OCI-LY7 (cell line): ENCODE results near the gene DAZAP1. TPM values are rescaled to one million over a fixed set of nuclear protein-coding genes. Genes with fewer than 3 reads are reported as not detected.

ENCODE experiments used
- BruUV-seq: library from RNA; stranded (reverse); fragments of 400-500 nt; replicated peaks from 2 replicates; lab custom pipeline; 2021; lab: Mats Ljungman, UMichigan
- CTCF ChIA-PET: fragments of 300-600 bp; sonication (Branson Sonifier 250); formaldehyde crosslinking; loops from one replicate; lab custom pipeline; 2022; ENCODE audit warnings: antibody characterized with exemption; ENCODE audit not compliant: unreplicated experiment; lab: Charles Lee
- POLR2A ChIA-PET: fragments of 300-600 bp; sonication (Branson Sonifier 250); formaldehyde crosslinking; loops from one replicate; lab custom pipeline; 2022; ENCODE audit warnings: antibody characterized with exemption; lab: Charles Lee
- DNase-seq: peaks from one replicate; pipeline ENCODE4 v3.0.0-alpha.2; 2015; ENCODE audit warnings: low spot score
- H2AFZ ChIP-seq: fragments of 200-600 bp; sonication (generic), shearing (Covaris generic); 2 replicates; pipeline ENCODE4 v1.6.1; 2014; ENCODE audit warnings: mild to moderate bottlenecking, antibody characterized with exemption, low read length, moderate library complexity
- H3K27ac ChIP-seq: fragments of 200-600 bp; sonication (generic); 2 replicates; pipeline ENCODE4 v1.5.1; 2014; ENCODE audit warnings: mixed run types, low read depth, mild to moderate bottlenecking, moderate library complexity, low read length, inconsistent platforms; ENCODE audit not compliant: poor library complexity, severe bottlenecking
- H3K36me3 ChIP-seq: fragments of 200-600 bp; sonication (generic); 2 replicates; pipeline ENCODE4 v1.6.1; 2014; ENCODE audit warnings: mild to moderate bottlenecking, antibody characterized with exemption, low read length, moderate library complexity, mixed read lengths; ENCODE audit not compliant: insufficient read depth
- H3K4me1 ChIP-seq: fragments of 200-600 bp; sonication (generic); 2 replicates; pipeline ENCODE4 v1.5.1; 2014; ENCODE audit warnings: mild to moderate bottlenecking, low read length; ENCODE audit not compliant: insufficient read depth, poor library complexity, severe bottlenecking
- H3K4me2 ChIP-seq: fragments of 200-600 bp; sonication (generic); 2 replicates; pipeline ENCODE4 v1.6.1; 2014; ENCODE audit warnings: mild to moderate bottlenecking, low read length
- H3K4me3 ChIP-seq: fragments of 200-600 bp; sonication (generic); 2 replicates; pipeline ENCODE4 v1.5.1; 2014; ENCODE audit warnings: mild to moderate bottlenecking, low read depth, low read length; ENCODE audit not compliant: poor library complexity, severe bottlenecking
- H3K79me2 ChIP-seq: fragments of 200-600 bp; sonication (generic); 2 replicates; pipeline ENCODE4 v1.6.1; 2016; ENCODE audit warnings: low read depth, mild to moderate bottlenecking, low read length, moderate library complexity, mixed read lengths; ENCODE audit not compliant: insufficient read depth
- H3K9me2 ChIP-seq: fragments of 200-600 bp; sonication (generic); 2 replicates; pipeline ENCODE4 v1.6.1; 2016; ENCODE audit warnings: mild to moderate bottlenecking, low read length, mixed read lengths; ENCODE audit not compliant: insufficient read depth
- H3K9me3 ChIP-seq: fragments of 200-600 bp; sonication (generic); 2 replicates; pipeline ENCODE4 v1.6.1; 2014; ENCODE audit warnings: mild to moderate bottlenecking, mixed run types, low read length, mixed read lengths
- H4K20me1 ChIP-seq: fragments of 200-600 bp; sonication (generic); 2 replicates; pipeline ENCODE4 v1.6.1; 2014; ENCODE audit warnings: mild to moderate bottlenecking, antibody characterized with exemption, low read length, moderate library complexity, mixed read lengths; ENCODE audit not compliant: insufficient read depth
- EZH2phosphoT487 ChIP-seq: fragments of 200-600 bp; sonication (generic); IDR thresholded peaks from 2 replicates; pipeline ENCODE4 v1.6.1; 2018; ENCODE audit warnings: low read depth, borderline replicate concordance, mild to moderate bottlenecking, mixed run types, antibody characterized with exemption, low read length, moderate library complexity, mixed read lengths
- intact Hi-C: fragments of 100-400 bp; cut with micrococcal nuclease; formaldehyde crosslinking; loops from one replicate; pipeline ENCODE4 v1.10.0; 2022; ENCODE audit not compliant: unreplicated experiment
- total RNA-seq, 2 experiments: library from RNA; depleted of rRNA in 1 of 2; stranded (reverse); fragments of >200 nt in 1 of 2; shearing (Covaris generic) in 1 of 2; gene quantifications; 2 replicates each; pipeline ENCODE4 v1.2.3, GENCODE V29; 2014 to 2022
- TF ChIP-seq, protein P1 (sequence below): fragments of 200-600 bp; sonication (generic); conservative IDR thresholded peaks from 2 replicates; pipeline ENCODE4 v1.5.1; 2014; ENCODE audit warnings: mild to moderate bottlenecking, antibody characterized with exemption, low read length, moderate library complexity, mixed read lengths

DAZAP1 gene
- total RNA-seq, 2 experiments from 2014 or later: 170 to 373 TPM

DNA sequence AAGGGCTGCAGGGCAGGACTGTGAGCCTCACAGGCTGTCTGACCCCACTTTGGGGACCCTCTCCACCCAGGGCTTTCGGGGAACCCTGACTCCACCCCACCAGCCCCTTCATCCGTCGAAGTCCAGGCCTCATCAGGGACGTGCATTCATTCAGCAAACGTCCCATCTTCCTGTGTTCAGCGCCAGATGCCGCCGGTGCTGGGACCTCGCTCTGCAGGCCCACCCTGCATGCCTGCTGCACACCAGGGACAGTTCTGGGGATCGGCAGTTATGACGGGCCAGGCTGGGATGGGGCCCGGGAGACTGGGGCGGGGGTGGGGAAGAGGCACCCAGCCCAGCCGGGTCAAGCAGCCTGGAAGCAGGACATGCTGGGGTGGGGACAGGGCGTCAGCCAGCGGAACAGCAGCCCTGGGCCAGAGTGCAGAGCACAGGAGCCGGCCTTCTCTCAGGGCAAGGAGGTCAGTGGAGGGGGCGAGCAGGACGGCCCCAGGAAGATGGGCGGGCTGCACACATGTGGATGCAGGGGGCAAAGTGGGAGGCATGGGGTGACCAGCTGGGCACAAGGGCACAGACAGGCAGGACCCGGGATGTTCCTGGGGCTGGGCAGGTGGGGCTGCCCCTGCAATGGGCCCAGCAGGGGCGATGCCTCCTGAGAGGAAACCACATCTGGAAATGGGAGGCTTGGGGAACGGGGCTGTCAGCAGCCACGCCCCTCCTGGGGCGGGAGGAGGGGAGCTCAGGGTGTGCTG, 11.2 kb upstream of the DAZAP1 start:
- Histone ChIP-seq H3K27ac (no peak overlapping the region), H3K4me2 (no peak overlapping the region), H3K4me1 (peaks cover 9% of the 10 kb centered on the region), H3K9me3 (no peaks in the 10 kb centered on the region), H3K4me3 (no peak overlapping the region), H3K36me3 (peaks cover 51% of the 10 kb centered on the region), H3K79me2 (no peaks in the 10 kb centered on the region), H4K20me1 (no peaks in the 10 kb centered on the region), H3K9me2 (no peaks in the 10 kb centered on the region), H2AFZ (no peak overlapping the region)
- BruUV-seq: no TSS peak
- no peak for DNase-seq
- intact Hi-C loops: no loop called here
- no peak for TF ChIP-seq EZH2phosphoT487
- TF ChIP-seq, protein P1, sequence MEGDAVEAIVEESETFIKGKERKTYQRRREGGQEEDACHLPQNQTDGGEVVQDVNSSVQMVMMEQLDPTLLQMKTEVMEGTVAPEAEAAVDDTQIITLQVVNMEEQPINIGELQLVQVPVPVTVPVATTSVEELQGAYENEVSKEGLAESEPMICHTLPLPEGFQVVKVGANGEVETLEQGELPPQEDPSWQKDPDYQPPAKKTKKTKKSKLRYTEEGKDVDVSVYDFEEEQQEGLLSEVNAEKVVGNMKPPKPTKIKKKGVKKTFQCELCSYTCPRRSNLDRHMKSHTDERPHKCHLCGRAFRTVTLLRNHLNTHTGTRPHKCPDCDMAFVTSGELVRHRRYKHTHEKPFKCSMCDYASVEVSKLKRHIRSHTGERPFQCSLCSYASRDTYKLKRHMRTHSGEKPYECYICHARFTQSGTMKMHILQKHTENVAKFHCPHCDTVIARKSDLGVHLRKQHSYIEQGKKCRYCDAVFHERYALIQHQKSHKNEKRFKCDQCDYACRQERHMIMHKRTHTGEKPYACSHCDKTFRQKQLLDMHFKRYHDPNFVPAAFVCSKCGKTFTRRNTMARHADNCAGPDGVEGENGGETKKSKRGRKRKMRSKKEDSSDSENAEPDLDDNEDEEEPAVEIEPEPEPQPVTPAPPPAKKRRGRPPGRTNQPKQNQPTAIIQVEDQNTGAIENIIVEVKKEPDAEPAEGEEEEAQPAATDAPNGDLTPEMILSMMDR: no peak
- ChIA-PET CTCF (no interaction called here), POLR2A (no interaction called here)

- BruUV-seq: no TSS peak
- Histone ChIP-seq H2AFZ (no peak overlapping the region), H3K9me3 (no peaks in the 10 kb centered on the region), H3K27ac (no peak overlapping the region), H3K4me2 (no peak overlapping the region), H3K36me3 (peaks cover 48% of the 10 kb centered on the region), H3K4me3 (no peak overlapping the region), H3K79me2 (no peaks in the 10 kb centered on the region), H4K20me1 (no peaks in the 10 kb centered on the region), H3K4me1 (peaks cover 9% of the 10 kb centered on the region), H3K9me2 (no peaks in the 10 kb centered on the region)
- intact Hi-C loops: no loop called here
- ChIA-PET POLR2A (interaction anchor here (0.6 kb wide), 1 partner anchor 182 kb away, joined by 3 read pairs; no protein-coding TSS in a partner anchor), CTCF (no interaction called here)
- no peak for TF ChIP-seq EZH2phosphoT487
- TF ChIP-seq, protein P1: no peak
- no peak for DNase-seq
Observed at GRCh38 chr19:1396768-1397679, 10.4 kb upstream of the DAZAP1 start.
